ENCODE measurements around the gene CST9L. TPM values are rescaled to one million over a fixed set of nuclear protein-coding genes. Genes with fewer than 3 reads are reported as not detected.
"Not testable (repeated sequence)": the region's sequence is repeated elsewhere in the genome, so short reads cannot be mapped to it uniquely, and the experiment has no call there.

CST9L gene
- polyA plus RNA-seq, 4 donors, result not detected

DNA sequence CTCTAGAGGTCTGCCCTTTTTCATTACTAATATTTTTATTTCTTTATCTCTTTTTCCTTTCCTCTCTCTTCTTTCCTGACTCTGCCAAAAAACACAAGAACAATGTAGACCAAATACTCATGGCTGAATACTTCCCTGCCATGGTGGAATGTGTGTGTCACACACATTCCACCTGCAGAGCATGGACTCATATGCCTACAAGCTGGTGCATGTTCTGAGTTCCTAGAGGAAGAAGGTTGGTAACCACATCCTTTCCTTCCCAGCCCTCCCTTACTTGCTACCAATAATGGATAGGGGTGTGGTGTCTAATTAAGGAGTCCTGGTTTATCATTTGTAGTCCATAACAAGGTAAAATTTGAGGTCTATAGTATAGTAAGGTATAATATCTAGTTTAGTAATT, 15.2 kb upstream of the CST9L start:
- FAIRE-seq, result no peak
- H3K4me1 ChIP-seq (ENCODE audit: control insufficient read depth in 3 of 3, insufficient read depth in 2 of 3, low read depth in 1 of 3, low read length in 2 of 3), result peaks cover 0 to 25% (median 0%) of the 10 kb centered on the region in 3 donors
- no peaks in the 10 kb centered on the region for H3K9me3 ChIP-seq (ENCODE audit: control insufficient read depth in 2 of 2, insufficient read depth in 1 of 2, low read depth in 1 of 2, low read length in 1 of 2)
- DNase-seq, result no peak
- no peaks in the 10 kb centered on the region for H3K36me3 ChIP-seq (ENCODE audit: control insufficient read depth in 3 of 3, insufficient read depth in 2 of 3, low read depth in 1 of 3, low read length in 3 of 3)
- H3K27me3 ChIP-seq (ENCODE audit: control insufficient read depth in 3 of 3, insufficient read depth in 3 of 3, low read length in 3 of 3), result no peaks in the 10 kb centered on the region
- H3K27ac ChIP-seq (ENCODE audit: low read depth in 1 of 3, low read length in 2 of 3), result no peak overlapping the region
- no peak overlapping the region for H3K4me3 ChIP-seq (ENCODE audit: low read depth in 1 of 3, low read length in 3 of 3)

DNA sequence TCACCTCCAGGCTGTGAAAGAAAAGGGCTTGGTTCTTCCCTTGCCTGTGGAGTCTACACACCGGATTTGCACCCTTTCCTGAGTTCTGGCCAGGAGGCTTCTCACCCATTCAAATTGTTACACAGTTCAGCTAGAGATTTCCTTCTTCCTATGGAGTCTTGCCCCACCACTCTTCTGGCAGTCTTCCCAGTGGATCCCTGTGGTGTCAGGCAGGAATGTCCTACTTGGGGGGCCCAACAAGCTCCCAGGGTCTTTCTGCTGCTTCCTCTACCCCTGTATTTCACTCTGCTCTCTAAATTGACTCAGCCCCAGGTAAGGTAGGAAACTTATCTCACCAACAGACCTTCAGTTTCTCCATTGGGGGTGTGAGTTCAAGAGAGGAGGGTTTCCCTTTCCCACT, 14.0 kb upstream of the CST9L start:
- FAIRE-seq, result no peak
- 59 to 90% (median 86%) methylated on average over 1 of the region's 1 CpG for WGBS, 3 donors
- no peaks in the 10 kb centered on the region for H3K27me3 ChIP-seq (ENCODE audit: control insufficient read depth in 3 of 3, insufficient read depth in 3 of 3, low read length in 3 of 3)
- peaks cover 0 to 25% (median 0%) of the 10 kb centered on the region in 3 donors for H3K4me1 ChIP-seq (ENCODE audit: control insufficient read depth in 3 of 3, insufficient read depth in 2 of 3, low read depth in 1 of 3, low read length in 2 of 3)
- no peak for DNase-seq
- no peaks in the 10 kb centered on the region for H3K36me3 ChIP-seq (ENCODE audit: control insufficient read depth in 3 of 3, insufficient read depth in 2 of 3, low read depth in 1 of 3, low read length in 3 of 3)
- H3K4me3 ChIP-seq (ENCODE audit: low read depth in 1 of 3, low read length in 3 of 3), result no peak overlapping the region
- H3K27ac ChIP-seq (ENCODE audit: low read depth in 1 of 3, low read length in 2 of 3), result no peak overlapping the region
- H3K9me3 ChIP-seq (ENCODE audit: control insufficient read depth in 2 of 2, insufficient read depth in 1 of 2, low read depth in 1 of 2, low read length in 1 of 2), result no peaks in the 10 kb centered on the region

DNA sequence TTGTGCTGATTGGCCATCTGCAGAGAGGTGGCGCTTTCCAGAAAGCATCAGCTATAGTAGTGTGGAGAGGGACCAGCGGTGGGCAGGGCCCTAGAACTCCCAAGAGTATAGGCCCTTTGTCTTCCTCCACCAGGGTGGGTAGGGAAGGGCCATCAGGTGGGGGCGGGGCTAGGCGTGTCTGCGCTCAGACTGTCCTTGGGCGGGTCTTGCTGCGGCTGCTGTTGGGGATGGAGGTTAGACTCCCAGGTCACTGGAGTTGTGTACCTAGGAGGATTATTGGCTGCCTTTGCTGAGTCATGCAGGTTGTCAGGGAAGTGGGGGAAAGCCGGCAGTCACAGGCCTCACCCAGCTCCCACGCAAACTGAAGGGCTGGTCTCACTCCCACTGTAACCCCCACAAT, 13.5 kb upstream of the CST9L start:
- not testable (repeated sequence) for H3K36me3 ChIP-seq (ENCODE audit: control insufficient read depth in 3 of 3, insufficient read depth in 2 of 3, low read depth in 1 of 3, low read length in 3 of 3); H3K27ac ChIP-seq (ENCODE audit: low read depth in 1 of 3, low read length in 2 of 3); H3K9me3 ChIP-seq (ENCODE audit: control insufficient read depth in 2 of 2, insufficient read depth in 1 of 2, low read depth in 1 of 2, low read length in 1 of 2); H3K27me3 ChIP-seq (ENCODE audit: control insufficient read depth in 3 of 3, insufficient read depth in 3 of 3, low read length in 3 of 3); H3K4me3 ChIP-seq (ENCODE audit: low read depth in 1 of 3, low read length in 3 of 3); FAIRE-seq
- peak in 1 of 2 donors; percentile 31 for DNase-seq
- WGBS, 3 donors, result 56 to 79% (median 57%) methylated on average over 9 of the region's 9 CpGs
- H3K4me1 ChIP-seq (ENCODE audit: control insufficient read depth in 3 of 3, insufficient read depth in 2 of 3, low read depth in 1 of 3, low read length in 2 of 3), result peaks cover 0 to 23% (median 0%) of the 10 kb centered on the region in 3 donors

DNA sequence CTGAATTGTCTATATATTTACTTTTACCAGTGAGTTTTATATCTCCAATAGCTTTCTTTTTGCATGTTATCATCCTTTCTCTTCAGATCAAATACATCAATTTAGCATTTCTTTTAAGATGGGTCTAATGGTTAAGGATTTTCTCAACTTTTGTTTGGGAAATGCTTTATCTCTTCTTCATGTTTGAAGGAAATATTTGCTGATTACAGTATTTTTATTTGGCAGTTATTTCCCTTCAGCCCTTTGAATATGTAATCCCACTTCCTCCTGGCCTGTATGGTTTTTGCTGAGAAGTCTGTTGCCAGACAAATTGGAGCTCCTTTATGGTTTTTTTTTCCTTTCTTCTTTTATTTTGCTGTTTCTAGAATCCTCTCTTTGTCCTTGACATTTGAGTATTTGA, 6.7 kb upstream of the CST9L start:
- H3K9me3 ChIP-seq (ENCODE audit: control insufficient read depth in 2 of 2, insufficient read depth in 1 of 2, low read depth in 1 of 2, low read length in 1 of 2), result no peaks in the 10 kb centered on the region
- DNase-seq (no peak), FAIRE-seq (no peak)
- H3K36me3 ChIP-seq (ENCODE audit: control insufficient read depth in 3 of 3, insufficient read depth in 2 of 3, low read depth in 1 of 3, low read length in 3 of 3), result no peaks in the 10 kb centered on the region
- H3K27ac ChIP-seq (ENCODE audit: low read depth in 1 of 3, low read length in 2 of 3), result no peak overlapping the region
- H3K4me3 ChIP-seq (ENCODE audit: low read depth in 1 of 3, low read length in 3 of 3), result no peak overlapping the region
- no peaks in the 10 kb centered on the region for H3K27me3 ChIP-seq (ENCODE audit: control insufficient read depth in 3 of 3, insufficient read depth in 3 of 3, low read length in 3 of 3)
- no peaks in the 10 kb centered on the region for H3K4me1 ChIP-seq (ENCODE audit: control insufficient read depth in 3 of 3, insufficient read depth in 2 of 3, low read depth in 1 of 3, low read length in 2 of 3)

DNA sequence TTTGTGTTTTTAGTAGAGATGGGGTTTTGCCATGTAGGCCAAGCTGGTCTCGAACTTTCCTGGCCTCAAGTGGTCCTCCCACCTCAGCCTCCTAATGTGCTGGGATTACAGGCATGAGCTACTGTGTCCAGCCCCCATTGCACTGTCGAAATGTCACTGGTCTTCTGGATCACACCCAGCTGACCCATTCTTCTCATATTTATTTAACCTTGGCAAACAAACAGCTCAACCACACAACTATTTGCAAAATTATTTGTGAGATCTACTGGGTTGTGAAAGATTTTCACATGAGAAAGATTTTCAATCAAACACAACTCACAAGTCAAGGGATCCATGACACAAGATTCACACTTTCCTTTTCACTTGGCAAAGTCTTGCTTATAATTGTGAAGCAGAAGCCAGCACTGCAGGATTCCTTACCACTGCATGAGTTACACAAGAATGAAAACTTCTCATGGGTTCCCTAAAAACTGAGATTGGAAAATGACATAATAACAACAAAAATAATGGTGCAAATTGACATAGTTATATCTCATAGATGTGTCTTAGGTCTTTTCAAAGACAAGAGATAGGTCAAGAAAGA, 2.0 kb upstream of the CST9L start:
- Histone ChIP-seq H3K36me3 (ENCODE audit: control insufficient read depth in 3 of 3, insufficient read depth in 2 of 3, low read depth in 1 of 3, low read length in 3 of 3) (no peaks in the 10 kb centered on the region), H3K9me3 (ENCODE audit: control insufficient read depth in 2 of 2, insufficient read depth in 1 of 2, low read depth in 1 of 2, low read length in 1 of 2) (no peaks in the 10 kb centered on the region), H3K4me1 (ENCODE audit: control insufficient read depth in 3 of 3, insufficient read depth in 2 of 3, low read depth in 1 of 3, low read length in 2 of 3) (no peaks in the 10 kb centered on the region), H3K27me3 (ENCODE audit: control insufficient read depth in 3 of 3, insufficient read depth in 3 of 3, low read length in 3 of 3) (no peaks in the 10 kb centered on the region), H3K4me3 (ENCODE audit: low read depth in 1 of 3, low read length in 3 of 3) (no peak overlapping the region), H3K27ac (ENCODE audit: low read depth in 1 of 3, low read length in 2 of 3) (no peak overlapping the region)
- DNase-seq, result no peak
- WGBS, 3 donors, result 52 to 71% (median 70%) methylated on average over 2 of the region's 2 CpGs
- no peak for FAIRE-seq

DNA sequence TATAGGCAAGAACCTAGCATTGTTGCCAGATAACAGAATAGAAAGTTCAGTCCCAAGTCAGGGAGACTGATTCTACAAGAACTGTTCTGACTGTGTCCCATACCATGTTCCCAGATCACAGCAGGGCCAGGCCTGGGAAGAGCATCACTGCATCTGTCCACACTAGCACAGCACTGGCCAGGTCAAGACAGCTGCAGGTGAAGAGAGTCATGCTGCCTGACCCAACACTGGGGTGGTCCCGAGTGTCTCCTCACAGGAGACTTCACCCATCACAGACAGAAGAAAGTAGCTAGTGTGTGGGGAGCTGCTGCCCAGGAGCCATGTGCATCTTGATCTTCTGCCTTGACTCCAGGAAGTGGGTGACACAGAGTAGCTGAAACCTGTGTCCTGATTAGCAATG, 1.3 kb upstream of the CST9L start:
- no peak for DNase-seq
- H3K27me3 ChIP-seq (ENCODE audit: control insufficient read depth in 3 of 3, insufficient read depth in 3 of 3, low read length in 3 of 3), result no peaks in the 10 kb centered on the region
- H3K4me1 ChIP-seq (ENCODE audit: control insufficient read depth in 3 of 3, insufficient read depth in 2 of 3, low read depth in 1 of 3, low read length in 2 of 3), result no peaks in the 10 kb centered on the region

DNA sequence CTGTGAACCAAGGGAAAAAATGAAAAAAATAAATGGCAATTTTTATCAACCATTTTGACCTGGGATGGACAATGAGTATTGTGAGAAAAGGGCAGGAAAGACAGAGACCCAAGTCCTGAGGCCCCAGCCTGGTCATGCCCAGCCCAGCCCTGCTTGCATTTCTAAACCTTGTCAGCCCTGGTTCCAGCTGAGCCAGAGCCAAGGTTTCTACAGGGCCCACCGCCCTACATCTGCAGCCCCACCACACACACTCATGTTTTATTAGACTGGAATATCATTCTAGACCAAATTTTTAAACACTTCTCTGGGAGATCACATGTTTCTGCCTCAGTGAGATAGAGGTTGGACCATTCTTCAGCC, 667 bp upstream of the CST9L start:
- no peak for DNase-seq
- no peaks in the 10 kb centered on the region for H3K27me3 ChIP-seq (ENCODE audit: control insufficient read depth in 3 of 3, insufficient read depth in 3 of 3, low read length in 3 of 3)
- WGBS, 3 donors, result 85 to 100% (median 91%) methylated on average over 1 of the region's 1 CpG
- no peaks in the 10 kb centered on the region for H3K9me3 ChIP-seq (ENCODE audit: control insufficient read depth in 2 of 2, insufficient read depth in 1 of 2, low read depth in 1 of 2, low read length in 1 of 2)
- no peak overlapping the region for H3K4me3 ChIP-seq (ENCODE audit: low read depth in 1 of 3, low read length in 3 of 3)
- H3K36me3 ChIP-seq (ENCODE audit: control insufficient read depth in 3 of 3, insufficient read depth in 2 of 3, low read depth in 1 of 3, low read length in 3 of 3), result no peaks in the 10 kb centered on the region
- FAIRE-seq, result no peak
- H3K27ac ChIP-seq (ENCODE audit: low read depth in 1 of 3, low read length in 2 of 3), result no peak overlapping the region
- H3K4me1 ChIP-seq (ENCODE audit: control insufficient read depth in 3 of 3, insufficient read depth in 2 of 3, low read depth in 1 of 3, low read length in 2 of 3), result no peaks in the 10 kb centered on the region

More for the DNA sequence above, 1.3 kb upstream of the CST9L start:
- Histone ChIP-seq H3K36me3 (ENCODE audit: control insufficient read depth in 3 of 3, insufficient read depth in 2 of 3, low read depth in 1 of 3, low read length in 3 of 3) (no peaks in the 10 kb centered on the region), H3K27ac (ENCODE audit: low read depth in 1 of 3, low read length in 2 of 3) (no peak overlapping the region), H3K4me3 (ENCODE audit: low read depth in 1 of 3, low read length in 3 of 3) (no peak overlapping the region), H3K9me3 (ENCODE audit: control insufficient read depth in 2 of 2, insufficient read depth in 1 of 2, low read depth in 1 of 2, low read length in 1 of 2) (no peaks in the 10 kb centered on the region)
- no peak for FAIRE-seq
- 63 to 86% (median 69%) methylated on average over 1 of the region's 1 CpG for WGBS, 3 donors

DNA sequence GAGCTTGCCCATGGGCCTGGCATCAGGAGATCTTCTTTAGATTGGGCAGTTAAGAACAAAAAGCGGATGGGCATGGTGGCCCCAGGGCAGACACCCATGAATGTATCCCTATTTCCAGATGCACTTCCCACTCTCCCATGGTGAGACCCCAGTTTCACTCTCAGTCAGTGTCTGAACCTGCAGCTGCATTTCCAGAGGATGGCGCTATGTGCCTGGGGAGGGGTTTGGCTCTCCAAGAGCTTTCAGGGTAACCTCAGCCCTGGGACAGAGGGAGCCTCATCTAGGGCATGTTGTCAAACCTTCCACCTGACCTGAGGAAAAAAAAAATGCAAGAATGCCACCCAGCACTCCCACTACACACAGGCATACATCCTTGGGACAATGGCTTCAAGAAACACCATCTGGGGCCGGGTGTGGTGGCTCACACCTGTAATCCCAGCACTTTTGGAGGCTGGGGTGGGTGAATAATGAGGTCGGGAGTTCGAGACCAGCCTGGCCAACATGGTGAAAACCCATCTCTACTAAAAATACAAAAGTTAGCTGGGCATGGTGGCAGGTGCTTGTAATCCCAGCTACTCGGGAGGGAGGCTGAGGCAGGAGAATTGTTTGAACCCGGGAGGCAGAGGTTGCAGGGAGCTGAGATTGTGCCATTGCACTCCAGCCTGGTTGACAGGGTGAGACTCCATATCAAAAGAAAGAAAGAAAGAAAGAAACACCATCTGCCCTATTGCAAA, 1.9 kb downstream of the CST9L start:
- Histone ChIP-seq H3K9me3 (ENCODE audit: control insufficient read depth in 2 of 2, insufficient read depth in 1 of 2, low read depth in 1 of 2, low read length in 1 of 2) (peaks cover 0 to 11% of the 10 kb centered on the region in 2 donors), H3K4me1 (ENCODE audit: control insufficient read depth in 3 of 3, insufficient read depth in 2 of 3, low read depth in 1 of 3, low read length in 2 of 3) (no peaks in the 10 kb centered on the region), H3K27me3 (ENCODE audit: control insufficient read depth in 3 of 3, insufficient read depth in 3 of 3, low read length in 3 of 3) (no peaks in the 10 kb centered on the region), H3K36me3 (ENCODE audit: control insufficient read depth in 3 of 3, insufficient read depth in 2 of 3, low read depth in 1 of 3, low read length in 3 of 3) (no peaks in the 10 kb centered on the region), H3K4me3 (ENCODE audit: low read depth in 1 of 3, low read length in 3 of 3) (no peak overlapping the region), H3K27ac (ENCODE audit: low read depth in 1 of 3, low read length in 2 of 3) (no peak overlapping the region)
- DNase-seq (no peak), FAIRE-seq (no peak)
- WGBS, 3 donors, result 69 to 81% (median 71%) methylated on average over 7 of the region's 7 CpGs

DNA sequence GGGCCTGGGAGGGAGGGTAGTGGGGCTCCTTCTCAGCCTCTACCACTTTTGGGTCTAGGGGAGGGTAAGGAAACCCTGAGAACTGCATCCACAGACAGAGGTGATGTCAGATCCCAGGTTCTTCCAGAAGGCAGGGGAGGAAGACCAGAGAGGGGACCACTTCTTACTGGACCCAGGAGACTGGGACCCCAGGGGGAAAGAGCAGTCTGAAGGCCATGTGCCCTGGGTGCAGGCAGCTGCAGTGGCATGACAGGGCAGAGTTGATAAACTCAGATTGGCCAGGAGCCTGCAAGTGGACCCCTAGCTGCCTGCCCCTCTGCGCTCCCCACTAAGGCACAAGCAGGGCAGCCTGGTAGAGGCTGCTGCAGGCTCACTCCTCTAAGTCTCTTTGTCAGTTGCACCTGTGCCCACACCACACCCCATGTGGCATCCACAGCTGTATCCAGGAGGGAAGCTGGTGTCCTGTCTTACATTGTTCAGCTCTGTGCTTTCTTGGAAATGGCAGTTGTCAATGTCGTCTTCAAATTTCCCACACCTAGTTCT, 2.7 kb downstream of the CST9L start:
- DNase-seq (no peak), FAIRE-seq (no peak)
- WGBS, 3 donors, result 88 to 93% (median 92%) methylated on average over 2 of the region's 2 CpGs

More for the DNA sequence above, 2.7 kb downstream of the CST9L start:
- peaks cover 0 to 14% of the 10 kb centered on the region in 2 donors for H3K9me3 ChIP-seq (ENCODE audit: control insufficient read depth in 2 of 2, insufficient read depth in 1 of 2, low read depth in 1 of 2, low read length in 1 of 2)
- no peaks in the 10 kb centered on the region for H3K4me1 ChIP-seq (ENCODE audit: control insufficient read depth in 3 of 3, insufficient read depth in 2 of 3, low read depth in 1 of 3, low read length in 2 of 3)
- no peak overlapping the region for H3K27ac ChIP-seq (ENCODE audit: low read depth in 1 of 3, low read length in 2 of 3)
- no peaks in the 10 kb centered on the region for H3K27me3 ChIP-seq (ENCODE audit: control insufficient read depth in 3 of 3, insufficient read depth in 3 of 3, low read length in 3 of 3)
- no peak overlapping the region for H3K4me3 ChIP-seq (ENCODE audit: low read depth in 1 of 3, low read length in 3 of 3)
- H3K36me3 ChIP-seq (ENCODE audit: control insufficient read depth in 3 of 3, insufficient read depth in 2 of 3, low read depth in 1 of 3, low read length in 3 of 3), result no peaks in the 10 kb centered on the region

Data from small intestine (tissue), 7 donors.